ENCODE measurements around the gene ATP2B3.
A peak's percentile ranks its signal among the peaks of the same experiment; 100 is the strongest.

Gene ATP2B3

GRCh38 chrX:153504445-153505016 is 12.9 kb upstream of the ATP2B3 start:
- no CpG with 5 or more reads among the region's 26 CpGs for WGBS (ENCODE audit: extremely low coverage, insufficient coverage, low lambda C conversion rate)
- Histone ChIP-seq H4K8ac (ENCODE audit: low read depth, low read length) (no peak overlapping the region), H3K4me3 (ENCODE audit: low read length) (no peak overlapping the region), H3K18ac (ENCODE audit: low read length) (no peak overlapping the region), H3K79me2 (ENCODE audit: control insufficient read depth, insufficient read depth, low read length) (no peaks in the 10 kb centered on the region), H3K4me2 (ENCODE audit: low read length) (no peak overlapping the region), H4K5ac (ENCODE audit: low read length) (no peak overlapping the region), H3K4ac (ENCODE audit: low read depth, low read length) (no peak overlapping the region), H3K23ac (ENCODE audit: low read length) (no peak overlapping the region), H2BK5ac (ENCODE audit: low read length) (no peak overlapping the region), H3K36me3 (ENCODE audit: control insufficient read depth, insufficient read depth, low read length) (no peaks in the 10 kb centered on the region), H3K27ac (ENCODE audit: low read depth, low read length) (no peak overlapping the region), H3K79me1 (ENCODE audit: low read length) (no peaks in the 10 kb centered on the region), H3K56ac (ENCODE audit: low read length) (no peak overlapping the region), H3K9ac (ENCODE audit: low read length) (no peak overlapping the region), H2BK15ac (replicated peaks; ENCODE audit: low read depth) (no peak overlapping the region), H3K27me3 (ENCODE audit: insufficient read depth, low read length, poor library complexity) (no peaks in the 10 kb centered on the region), H2BK120ac (ENCODE audit: low read depth, low read length) (no peak overlapping the region), H2AK5ac (ENCODE audit: low read length) (no peak overlapping the region), H3K4me1 (ENCODE audit: control insufficient read depth, low read depth, low read length) (no peaks in the 10 kb centered on the region)
- no peak for DNase-seq

- no peak overlapping the region for H2BK15ac ChIP-seq (replicated peaks; ENCODE audit: low read depth)
- H3K4me3 ChIP-seq (ENCODE audit: low read length): no peak overlapping the region
- no peak overlapping the region for H3K56ac ChIP-seq (ENCODE audit: low read length)
- DNase-seq: no peak
- no peak overlapping the region for H3K9ac ChIP-seq (ENCODE audit: low read length)
- no CpG with 5 or more reads among the region's 18 CpGs for WGBS (ENCODE audit: extremely low coverage, insufficient coverage, low lambda C conversion rate)
- no peak overlapping the region for H3K23ac ChIP-seq (ENCODE audit: low read length)
- H3K79me1 ChIP-seq (ENCODE audit: low read length): no peaks in the 10 kb centered on the region
- no peak overlapping the region for H4K8ac ChIP-seq (ENCODE audit: low read depth, low read length)
- no peak overlapping the region for H3K18ac ChIP-seq (ENCODE audit: low read length)
- no peaks in the 10 kb centered on the region for H3K36me3 ChIP-seq (ENCODE audit: control insufficient read depth, insufficient read depth, low read length)
- H3K4me1 ChIP-seq (ENCODE audit: control insufficient read depth, low read depth, low read length): no peaks in the 10 kb centered on the region
- H3K27ac ChIP-seq (ENCODE audit: low read depth, low read length): no peak overlapping the region
- no peaks in the 10 kb centered on the region for H3K27me3 ChIP-seq (ENCODE audit: insufficient read depth, low read length, poor library complexity)
- no peak overlapping the region for H4K5ac ChIP-seq (ENCODE audit: low read length)
- no peak overlapping the region for H3K4ac ChIP-seq (ENCODE audit: low read depth, low read length)
- no peak overlapping the region for H3K4me2 ChIP-seq (ENCODE audit: low read length)
- H2BK120ac ChIP-seq (ENCODE audit: low read depth, low read length): no peak overlapping the region
- H2BK5ac ChIP-seq (ENCODE audit: low read length): no peak overlapping the region
- no peak overlapping the region for H2AK5ac ChIP-seq (ENCODE audit: low read length)
- no peaks in the 10 kb centered on the region for H3K79me2 ChIP-seq (ENCODE audit: control insufficient read depth, insufficient read depth, low read length)
Observed at GRCh38 chrX:153505361-153505760, 12.1 kb upstream of the ATP2B3 start.

GRCh38 chrX:153507484-153508178 is 9.8 kb upstream of the ATP2B3 start:
- no peak overlapping the region for H3K18ac ChIP-seq (ENCODE audit: low read length)
- H3K4me3 ChIP-seq (ENCODE audit: low read length): no peak overlapping the region
- H2AK5ac ChIP-seq (ENCODE audit: low read length): no peak overlapping the region
- H3K9ac ChIP-seq (ENCODE audit: low read length): no peak overlapping the region
- H3K79me1 ChIP-seq (ENCODE audit: low read length): no peaks in the 10 kb centered on the region
- H3K4me1 ChIP-seq (ENCODE audit: control insufficient read depth, low read depth, low read length): no peaks in the 10 kb centered on the region
- H2BK120ac ChIP-seq (ENCODE audit: low read depth, low read length): no peak overlapping the region
- H3K27me3 ChIP-seq (ENCODE audit: insufficient read depth, low read length, poor library complexity): no peaks in the 10 kb centered on the region
- no peak overlapping the region for H3K56ac ChIP-seq (ENCODE audit: low read length)
- WGBS (ENCODE audit: extremely low coverage, insufficient coverage, low lambda C conversion rate): no CpG with 5 or more reads among the region's 19 CpGs
- peak; percentile 69 for DNase-seq
- no peak overlapping the region for H4K5ac ChIP-seq (ENCODE audit: low read length)
- no peak overlapping the region for H3K4me2 ChIP-seq (ENCODE audit: low read length)
- H3K4ac ChIP-seq (ENCODE audit: low read depth, low read length): no peak overlapping the region
- no peaks in the 10 kb centered on the region for H3K36me3 ChIP-seq (ENCODE audit: control insufficient read depth, insufficient read depth, low read length)
- no peak overlapping the region for H2BK15ac ChIP-seq (replicated peaks; ENCODE audit: low read depth)
- no peak overlapping the region for H3K23ac ChIP-seq (ENCODE audit: low read length)
- no peak overlapping the region for H2BK5ac ChIP-seq (ENCODE audit: low read length)
- no peak overlapping the region for H3K27ac ChIP-seq (ENCODE audit: low read depth, low read length)
- H4K8ac ChIP-seq (ENCODE audit: low read depth, low read length): no peak overlapping the region
- H3K79me2 ChIP-seq (ENCODE audit: control insufficient read depth, insufficient read depth, low read length): no peaks in the 10 kb centered on the region

GRCh38 chrX:153509592-153509991 is 7.8 kb upstream of the ATP2B3 start:
- no peak overlapping the region for H2BK15ac ChIP-seq (replicated peaks; ENCODE audit: low read depth)
- WGBS (ENCODE audit: extremely low coverage, insufficient coverage, low lambda C conversion rate): no CpG with 5 or more reads among the region's 14 CpGs
- H2BK120ac ChIP-seq (ENCODE audit: low read depth, low read length): no peak overlapping the region
- no peak overlapping the region for H4K5ac ChIP-seq (ENCODE audit: low read length)
- H2BK5ac ChIP-seq (ENCODE audit: low read length): no peak overlapping the region
- no peak overlapping the region for H2AK5ac ChIP-seq (ENCODE audit: low read length)
- no peaks in the 10 kb centered on the region for H3K79me1 ChIP-seq (ENCODE audit: low read length)
- H3K4me1 ChIP-seq (ENCODE audit: control insufficient read depth, low read depth, low read length): no peaks in the 10 kb centered on the region
- no peak overlapping the region for H3K9ac ChIP-seq (ENCODE audit: low read length)
- no peaks in the 10 kb centered on the region for H3K36me3 ChIP-seq (ENCODE audit: control insufficient read depth, insufficient read depth, low read length)
- H3K18ac ChIP-seq (ENCODE audit: low read length): no peak overlapping the region
- H3K27ac ChIP-seq (ENCODE audit: low read depth, low read length): no peak overlapping the region
- no peak overlapping the region for H3K4me3 ChIP-seq (ENCODE audit: low read length)
- H3K4ac ChIP-seq (ENCODE audit: low read depth, low read length): no peak overlapping the region
- H3K79me2 ChIP-seq (ENCODE audit: control insufficient read depth, insufficient read depth, low read length): no peaks in the 10 kb centered on the region
- H3K56ac ChIP-seq (ENCODE audit: low read length): no peak overlapping the region
- H3K23ac ChIP-seq (ENCODE audit: low read length): no peak overlapping the region
- no peak for DNase-seq
- no peak overlapping the region for H3K4me2 ChIP-seq (ENCODE audit: low read length)
- no peaks in the 10 kb centered on the region for H3K27me3 ChIP-seq (ENCODE audit: insufficient read depth, low read length, poor library complexity)
- no peak overlapping the region for H4K8ac ChIP-seq (ENCODE audit: low read depth, low read length)

- Histone ChIP-seq H3K27me3 (ENCODE audit: insufficient read depth, low read length, poor library complexity) (no peaks in the 10 kb centered on the region), H4K8ac (ENCODE audit: low read depth, low read length) (no peak overlapping the region), H3K79me2 (ENCODE audit: control insufficient read depth, insufficient read depth, low read length) (no peaks in the 10 kb centered on the region), H2BK120ac (ENCODE audit: low read depth, low read length) (no peak overlapping the region), H2BK15ac (replicated peaks; ENCODE audit: low read depth) (no peak overlapping the region), H3K36me3 (ENCODE audit: control insufficient read depth, insufficient read depth, low read length) (no peaks in the 10 kb centered on the region), H3K79me1 (ENCODE audit: low read length) (no peaks in the 10 kb centered on the region), H3K18ac (ENCODE audit: low read length) (no peak overlapping the region), H4K5ac (ENCODE audit: low read length) (no peak overlapping the region), H3K9ac (ENCODE audit: low read length) (no peak overlapping the region), H3K27ac (ENCODE audit: low read depth, low read length) (no peak overlapping the region), H3K4me1 (ENCODE audit: control insufficient read depth, low read depth, low read length) (no peaks in the 10 kb centered on the region), H3K56ac (ENCODE audit: low read length) (no peak overlapping the region), H2BK5ac (ENCODE audit: low read length) (no peak overlapping the region), H2AK5ac (ENCODE audit: low read length) (no peak overlapping the region), H3K4me2 (ENCODE audit: low read length) (no peak overlapping the region), H3K4ac (ENCODE audit: low read depth, low read length) (no peak overlapping the region), H3K23ac (ENCODE audit: low read length) (no peak overlapping the region), H3K4me3 (ENCODE audit: low read length) (no peak overlapping the region)
- no CpG with 5 or more reads among the region's 11 CpGs for WGBS (ENCODE audit: extremely low coverage, insufficient coverage, low lambda C conversion rate)
- no peak for DNase-seq
Observed at GRCh38 chrX:153510383-153510782, 7.1 kb upstream of the ATP2B3 start.
